Activated T-cell treated with anti-CD3 and anti-CD28 coated beads, Interleukin-2, amount 50 U/mL, for 4 hours (primary cell): ENCODE measurements around the gene NRCAM. TPM values are rescaled to one million over a fixed set of nuclear protein-coding genes. Genes with fewer than 3 reads are reported as not detected.

Experiments used
- ATAC-seq, 2 donors: fragments of 200-7000 bp; cut with Tn5 transposase; one replicate each; pipeline ENCODE4 v1.10.0; 2021
- DNase-seq: peaks from one replicate; pipeline ENCODE4 v3.0.0-alpha.2; 2020
- H3K27me3 Mint-ChIP-seq: one replicate; pipeline ENCODE4 v1.8.0; 2021; ENCODE audit warnings: low read depth, mixed read lengths
- H3K36me3 Mint-ChIP-seq: one replicate; pipeline ENCODE4 v1.8.0; 2022; ENCODE audit warnings: mixed read lengths; ENCODE audit not compliant: insufficient read depth
- H3K4me1 Mint-ChIP-seq: one replicate; pipeline ENCODE4 v1.8.0; 2021; ENCODE audit warnings: low read depth, mixed read lengths
- H3K4me3 Mint-ChIP-seq: one replicate; pipeline ENCODE4 v1.8.0; 2021; ENCODE audit warnings: mild to moderate bottlenecking, moderate library complexity, mixed read lengths
- H3K9me3 Mint-ChIP-seq: one replicate; pipeline ENCODE4 v1.8.0; 2021; ENCODE audit warnings: mixed read lengths
- total RNA-seq, 3 donors: library from RNA; stranded (reverse); gene quantifications; one replicate each; pipeline ENCODE4 v1.2.1, GENCODE V29; 2021

Gene NRCAM
- total RNA-seq, 3 donors from 2014 or later = 0.53 to 0.73 (median 0.69) TPM

- Mint-ChIP-seq H3K27me3 (no peaks in the 10 kb centered on the region), H3K4me3 (no peak overlapping the region), H3K9me3 (no peaks in the 10 kb centered on the region), H3K4me1 (no peaks in the 10 kb centered on the region), H3K36me3 (no peaks in the 10 kb centered on the region)
- DNase-seq (no peak), ATAC-seq (no peak)
Observed at GRCh38 chr7:108296911-108297310, 159.3 kb downstream of the NRCAM start.

- ATAC-seq (no peak), DNase-seq (no peak)
- H3K4me3 Mint-ChIP-seq = no peak overlapping the region
- H3K9me3 Mint-ChIP-seq = no peaks in the 10 kb centered on the region
- peaks cover 2% of the 10 kb centered on the region for H3K27me3 Mint-ChIP-seq
- no peaks in the 10 kb centered on the region for H3K36me3 Mint-ChIP-seq
- no peaks in the 10 kb centered on the region for H3K4me1 Mint-ChIP-seq
Observed at GRCh38 chr7:108294595-108294994, 161.6 kb downstream of the NRCAM start.

GRCh38 chr7:108293149-108293612, 163.1 kb downstream of the NRCAM start:
- Mint-ChIP-seq H3K36me3 (no peaks in the 10 kb centered on the region), H3K9me3 (no peaks in the 10 kb centered on the region), H3K27me3 (peaks cover 9% of the 10 kb centered on the region), H3K4me1 (no peaks in the 10 kb centered on the region), H3K4me3 (no peak overlapping the region)
- DNase-seq (no peak), ATAC-seq (no peak)

GRCh38 chr7:108292541-108292940, 163.7 kb downstream of the NRCAM start:
- no peaks in the 10 kb centered on the region for H3K9me3 Mint-ChIP-seq
- H3K36me3 Mint-ChIP-seq = no peaks in the 10 kb centered on the region
- no peak overlapping the region for H3K4me3 Mint-ChIP-seq
- H3K4me1 Mint-ChIP-seq = no peaks in the 10 kb centered on the region
- peaks cover 9% of the 10 kb centered on the region for H3K27me3 Mint-ChIP-seq
- DNase-seq = no peak
- ATAC-seq = no peak

GRCh38 chr7:108291791-108292440, 164.3 kb downstream of the NRCAM start:
- Mint-ChIP-seq H3K36me3 (no peaks in the 10 kb centered on the region), H3K4me3 (no peak overlapping the region), H3K9me3 (no peaks in the 10 kb centered on the region), H3K27me3 (peaks cover 11% of the 10 kb centered on the region), H3K4me1 (no peaks in the 10 kb centered on the region)
- DNase-seq (no peak), ATAC-seq (no peak)

- H3K9me3 Mint-ChIP-seq = no peaks in the 10 kb centered on the region
- ATAC-seq (no peak), DNase-seq (no peak)
- no peaks in the 10 kb centered on the region for H3K36me3 Mint-ChIP-seq
- no peaks in the 10 kb centered on the region for H3K4me1 Mint-ChIP-seq
- peaks cover 11% of the 10 kb centered on the region for H3K27me3 Mint-ChIP-seq
- no peak overlapping the region for H3K4me3 Mint-ChIP-seq
Observed at GRCh38 chr7:108291152-108291508, 165.1 kb downstream of the NRCAM start.

GRCh38 chr7:108290459-108291151, 165.6 kb downstream of the NRCAM start:
- Mint-ChIP-seq H3K36me3 (no peaks in the 10 kb centered on the region), H3K9me3 (no peaks in the 10 kb centered on the region), H3K4me1 (no peaks in the 10 kb centered on the region), H3K4me3 (no peak overlapping the region), H3K27me3 (peaks cover 11% of the 10 kb centered on the region)
- DNase-seq (no peak), ATAC-seq (no peak)

- Mint-ChIP-seq H3K27me3 (peaks cover 13% of the 10 kb centered on the region), H3K9me3 (no peaks in the 10 kb centered on the region), H3K4me3 (no peak overlapping the region), H3K36me3 (no peaks in the 10 kb centered on the region), H3K4me1 (no peaks in the 10 kb centered on the region)
- DNase-seq = no peak
- ATAC-seq = no peak
Observed at GRCh38 chr7:108289852-108290251, 166.4 kb downstream of the NRCAM start.

GRCh38 chr7:108287857-108288256, 168.4 kb downstream of the NRCAM start:
- no peak for ATAC-seq
- no peaks in the 10 kb centered on the region for H3K36me3 Mint-ChIP-seq

GRCh38 chr7:108286290-108286904, 169.8 kb downstream of the NRCAM start:
- Mint-ChIP-seq H3K36me3 (no peaks in the 10 kb centered on the region), H3K9me3 (no peaks in the 10 kb centered on the region), H3K4me1 (peaks cover 4% of the 10 kb centered on the region), H3K27me3 (peaks cover 20% of the 10 kb centered on the region), H3K4me3 (no peak overlapping the region)
- ATAC-seq (no peak), DNase-seq (no peak)

More at GRCh38 chr7:108287857-108288256, 168.4 kb downstream of the NRCAM start:
- DNase-seq = no peak
- Mint-ChIP-seq H3K27me3 (peaks cover 21% of the 10 kb centered on the region), H3K4me3 (no peak overlapping the region), H3K4me1 (peaks cover 4% of the 10 kb centered on the region), H3K9me3 (no peaks in the 10 kb centered on the region)

- Mint-ChIP-seq H3K36me3 (no peaks in the 10 kb centered on the region), H3K4me3 (no peak overlapping the region), H3K27me3 (peaks cover 20% of the 10 kb centered on the region), H3K4me1 (peaks cover 4% of the 10 kb centered on the region), H3K9me3 (no peaks in the 10 kb centered on the region)
- no peak for DNase-seq
- no peak for ATAC-seq
Observed at GRCh38 chr7:108285778-108286177, 170.5 kb downstream of the NRCAM start.

- peaks cover 4% of the 10 kb centered on the region for H3K4me1 Mint-ChIP-seq
- no peaks in the 10 kb centered on the region for H3K9me3 Mint-ChIP-seq
- DNase-seq (no peak), ATAC-seq (no peak)
- H3K36me3 Mint-ChIP-seq = no peaks in the 10 kb centered on the region
- no peak overlapping the region for H3K4me3 Mint-ChIP-seq
- peaks cover 20% of the 10 kb centered on the region for H3K27me3 Mint-ChIP-seq
Observed at GRCh38 chr7:108285003-108285368, 171.2 kb downstream of the NRCAM start.

GRCh38 chr7:108284349-108285002, 171.8 kb downstream of the NRCAM start:
- Mint-ChIP-seq H3K4me1 (peaks cover 4% of the 10 kb centered on the region), H3K4me3 (no peak overlapping the region), H3K27me3 (peaks cover 20% of the 10 kb centered on the region), H3K36me3 (no peaks in the 10 kb centered on the region), H3K9me3 (no peaks in the 10 kb centered on the region)
- ATAC-seq (peak; percentile 90), DNase-seq (no peak)

- Mint-ChIP-seq H3K4me1 (peaks cover 4% of the 10 kb centered on the region), H3K9me3 (no peaks in the 10 kb centered on the region), H3K4me3 (no peak overlapping the region), H3K36me3 (no peaks in the 10 kb centered on the region), H3K27me3 (peaks cover 13% of the 10 kb centered on the region)
- ATAC-seq (no peak), DNase-seq (no peak)
Observed at GRCh38 chr7:108283252-108283651, 173.0 kb downstream of the NRCAM start.
